Activated naive CD8-positive, alpha-beta T cell treated with anti-CD3 and anti-CD28 coated beads, Interleukin-2, amount 10 ng/mL, durations not matched to agents 7 days and 5 days (primary cell): ENCODE data around the gene TIAM2. TPM values are rescaled to one million over a fixed set of nuclear protein-coding genes. Genes with fewer than 3 reads are reported as not detected.
A peak's percentile ranks its signal among the peaks of the same experiment; 100 is the strongest.
"Not testable (repeated sequence)": the region's sequence is repeated elsewhere in the genome, so short reads cannot be mapped to it uniquely, and the experiment has no call there.

Experiments
- ATAC-seq: fragments of 150-1000 bp; cut with Tn5 transposase; one replicate; pipeline ENCODE4 v1.10.0; 2021; ENCODE audit warnings: low read depth, moderate library complexity
- POLR2A ChIA-PET: fragments of 350-600 bp; sonication (Branson Sonifier 250); formaldehyde crosslinking; loops from one replicate; lab custom pipeline; 2021; ENCODE audit warnings: antibody characterized with exemption; lab: Charles Lee
- DNase-seq: peaks from one replicate; pipeline ENCODE4 v3.0.0; 2021
- H3K27ac Mint-ChIP-seq: one replicate; pipeline ENCODE4 v1.8.0; 2022; ENCODE audit warnings: mild to moderate bottlenecking, mixed read lengths
- H3K27me3 Mint-ChIP-seq: one replicate; pipeline ENCODE4 v1.8.0; 2022; ENCODE audit warnings: mild to moderate bottlenecking, moderate library complexity, mixed read lengths
- H3K36me3 Mint-ChIP-seq: one replicate; pipeline ENCODE4 v1.8.0; 2021; ENCODE audit warnings: mild to moderate bottlenecking, mixed read lengths
- H3K4me1 Mint-ChIP-seq: one replicate; pipeline ENCODE4 v1.8.0; 2021; ENCODE audit warnings: mixed read lengths
- H3K4me3 Mint-ChIP-seq: one replicate; pipeline ENCODE4 v1.8.0; 2022; ENCODE audit warnings: mild to moderate bottlenecking, moderate library complexity, mixed read lengths
- H3K9me3 Mint-ChIP-seq: one replicate; pipeline ENCODE4 v1.8.0; 2021; ENCODE audit warnings: mixed read lengths
- total RNA-seq, 2 experiments: library from RNA; stranded (reverse); gene quantifications; one replicate each; pipeline ENCODE4 v1.2.3, GENCODE V29; 2021

TIAM2 gene
- total RNA-seq: 1 to 10 TPM; 4.8 to 5.2 TPM

- Mint-ChIP-seq H3K36me3 (no peaks in the 10 kb centered on the region), H3K4me1 (peaks cover 2% of the 10 kb centered on the region), H3K4me3 (peak within 1 kb of the TSS; percentile 62), H3K9me3 (no peaks in the 10 kb centered on the region), H3K27me3 (peaks cover 43% of the 10 kb centered on the region), H3K27ac (no peak within 1 kb of the TSS)
- peak; percentile 53 for DNase-seq
- ATAC-seq: peak; percentile 71
- POLR2A ChIA-PET: no interaction called here
These were observed at the start of gene TIAM2 for GRCh38 chr6:154995254-154996015. Gene TIAM2 (plus strand): TSS chr6:154995315. CDS start chr6:155129224, 133,909 bp downstream.

DNA sequence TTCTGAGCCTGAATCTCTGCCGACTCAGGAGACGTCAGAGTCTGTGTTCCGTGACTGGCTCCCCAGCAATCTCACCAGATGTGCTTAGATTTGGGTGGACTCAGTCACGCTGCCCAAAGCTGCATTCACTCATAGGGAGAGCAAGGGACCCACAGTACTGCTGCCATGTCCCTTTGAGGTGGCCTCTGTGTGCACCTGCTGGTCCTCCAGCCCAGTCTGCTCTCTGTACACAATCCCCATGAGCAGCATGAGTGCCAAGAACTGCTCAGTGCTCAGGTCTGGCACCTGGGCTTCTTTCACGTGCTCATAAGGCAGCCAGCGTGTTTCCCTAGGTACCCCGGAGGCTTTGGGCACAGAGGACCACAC lies 44.2 kb upstream of the TIAM2 start:
- no peak overlapping the region for H3K27ac Mint-ChIP-seq
- DNase-seq (no peak), ATAC-seq (peak; percentile 34)
- H3K4me3 Mint-ChIP-seq: no peak overlapping the region
- peaks cover 15% of the 10 kb centered on the region for H3K36me3 Mint-ChIP-seq
- peaks cover 7% of the 10 kb centered on the region for H3K9me3 Mint-ChIP-seq
- POLR2A ChIA-PET: interaction anchor here (0.9 kb wide), 1 partner anchor 46 kb away, joined by 3 read pairs; no protein-coding TSS in a partner anchor
- H3K27me3 Mint-ChIP-seq: no peaks in the 10 kb centered on the region
- H3K4me1 Mint-ChIP-seq: peaks cover 16% of the 10 kb centered on the region

DNA sequence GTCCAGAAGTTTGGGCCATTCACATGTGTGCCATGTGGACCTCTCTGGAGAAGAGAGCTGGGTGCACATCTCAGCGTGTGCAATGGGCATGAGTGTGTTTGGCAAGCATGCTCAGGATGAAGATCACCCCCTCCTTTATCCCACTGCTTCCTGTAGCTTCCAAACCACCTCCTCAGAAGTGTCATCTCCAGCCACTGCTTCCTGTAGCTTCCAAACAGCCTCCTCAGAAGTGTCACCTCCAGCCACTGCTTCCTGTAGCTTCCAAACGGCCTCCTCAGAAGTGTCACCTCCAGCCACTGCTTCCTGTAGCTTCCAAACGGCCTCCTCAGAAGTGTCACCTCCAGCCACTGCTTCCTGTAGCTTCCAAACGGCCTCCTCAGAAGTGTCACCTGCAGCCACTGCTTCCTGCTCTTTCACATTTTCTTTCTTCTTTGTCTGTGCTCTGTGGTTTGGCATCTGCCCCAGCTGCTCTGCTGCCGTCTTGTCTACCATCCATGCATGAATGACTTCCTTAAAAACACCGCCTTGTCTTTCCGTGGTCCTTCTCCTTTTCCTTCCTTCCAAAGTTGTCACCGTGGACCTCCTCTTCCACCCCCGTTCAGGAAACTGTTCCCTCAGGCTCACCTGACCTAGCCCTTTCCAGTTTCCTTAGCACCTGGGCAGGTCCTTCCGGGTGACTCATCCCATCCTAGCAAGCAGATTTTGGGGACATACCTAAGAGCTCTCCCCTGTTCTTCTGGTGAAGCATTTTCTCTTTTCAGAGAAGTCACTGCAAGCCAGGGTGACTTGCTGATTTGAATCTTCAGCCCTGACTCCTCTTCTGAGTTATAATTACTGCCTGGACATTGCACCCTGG lies 43.5 kb upstream of the TIAM2 start:
- no peak for DNase-seq
- no peaks in the 10 kb centered on the region for H3K27me3 Mint-ChIP-seq
- ATAC-seq: peak; percentile 76
- H3K36me3 Mint-ChIP-seq: peaks cover 14% of the 10 kb centered on the region
- peaks cover 6% of the 10 kb centered on the region for H3K9me3 Mint-ChIP-seq
- POLR2A ChIA-PET: interaction anchor here (0.9 kb wide), 1 partner anchor 45 kb away, joined by 3 read pairs; no protein-coding TSS in a partner anchor
- H3K4me1 Mint-ChIP-seq: peaks cover 16% of the 10 kb centered on the region
- H3K4me3 Mint-ChIP-seq: peak overlapping the region; percentile 34
- H3K27ac Mint-ChIP-seq: peak overlapping the region; percentile 74

GRCh38 chr6:154953644-154954043 lies 41.5 kb upstream of the TIAM2 start:
- H3K4me3 Mint-ChIP-seq: no peak overlapping the region
- H3K36me3 Mint-ChIP-seq: peaks cover 14% of the 10 kb centered on the region
- H3K27me3 Mint-ChIP-seq: no peaks in the 10 kb centered on the region
- H3K9me3 Mint-ChIP-seq: peaks cover 5% of the 10 kb centered on the region
- DNase-seq (no peak), ATAC-seq (no peak)
- POLR2A ChIA-PET: no interaction called here
- peaks cover 18% of the 10 kb centered on the region for H3K4me1 Mint-ChIP-seq
- no peak overlapping the region for H3K27ac Mint-ChIP-seq

DNA sequence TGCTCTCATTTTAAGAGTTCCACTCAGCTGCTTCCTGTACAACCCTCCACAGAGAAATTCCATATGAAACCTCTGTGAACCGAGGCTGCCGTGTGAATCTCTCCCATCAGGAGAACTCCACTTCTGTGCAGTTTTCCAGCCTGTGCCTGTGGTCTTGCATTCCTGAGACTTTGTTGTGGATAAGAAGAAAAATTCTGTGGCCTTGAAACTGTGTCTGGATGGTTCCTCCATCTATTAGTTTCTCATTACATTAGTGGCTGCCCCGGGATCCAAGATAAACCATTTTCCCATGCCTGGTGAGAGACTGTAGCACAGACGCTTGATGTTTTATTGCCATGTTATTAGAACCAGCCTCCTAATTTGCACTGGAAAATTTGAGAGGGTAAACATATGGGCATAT lies 40.8 kb upstream of the TIAM2 start:
- DNase-seq: no peak
- POLR2A ChIA-PET: no interaction called here
- no peaks in the 10 kb centered on the region for H3K27me3 Mint-ChIP-seq
- no peak overlapping the region for H3K4me3 Mint-ChIP-seq
- H3K9me3 Mint-ChIP-seq: no peaks in the 10 kb centered on the region
- H3K4me1 Mint-ChIP-seq: peaks cover 19% of the 10 kb centered on the region
- ATAC-seq: no peak
- peaks cover 8% of the 10 kb centered on the region for H3K36me3 Mint-ChIP-seq
- no peak overlapping the region for H3K27ac Mint-ChIP-seq

- ATAC-seq: no peak
- no peaks in the 10 kb centered on the region for H3K27me3 Mint-ChIP-seq
- no peak overlapping the region for H3K4me3 Mint-ChIP-seq
- peaks cover 13% of the 10 kb centered on the region for H3K4me1 Mint-ChIP-seq
- H3K9me3 Mint-ChIP-seq: no peaks in the 10 kb centered on the region
- no peak for DNase-seq
- H3K27ac Mint-ChIP-seq: no peak overlapping the region
- POLR2A ChIA-PET: no interaction called here
- peaks cover 3% of the 10 kb centered on the region for H3K36me3 Mint-ChIP-seq
These were observed 38.2 kb upstream of the TIAM2 start for GRCh38 chr6:154956771-154957522.

DNA sequence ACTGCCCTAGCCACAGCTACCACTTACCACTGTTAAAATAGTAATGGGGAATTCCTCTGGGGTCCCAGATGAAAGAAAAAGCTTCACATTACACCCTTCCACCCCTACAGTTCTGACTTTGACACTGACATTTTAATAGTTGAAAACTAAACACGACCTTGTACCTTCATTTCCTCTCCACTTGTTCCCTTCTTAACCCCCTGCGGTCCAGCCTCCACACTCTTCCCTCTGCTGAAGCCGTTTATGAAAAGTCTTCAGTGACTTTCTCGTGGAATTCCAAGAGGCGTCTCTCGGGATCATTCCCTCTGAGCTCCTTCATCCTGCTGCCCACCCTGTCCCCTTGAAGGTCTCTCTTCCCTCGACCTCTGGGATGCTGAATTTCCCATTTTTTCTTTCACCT lies 36.6 kb upstream of the TIAM2 start:
- ATAC-seq (no peak), DNase-seq (no peak)
- no peaks in the 10 kb centered on the region for H3K36me3 Mint-ChIP-seq
- H3K4me1 Mint-ChIP-seq: peaks cover 4% of the 10 kb centered on the region
- H3K9me3 Mint-ChIP-seq: no peaks in the 10 kb centered on the region
- POLR2A ChIA-PET: no interaction called here
- H3K27me3 Mint-ChIP-seq: no peaks in the 10 kb centered on the region
- H3K27ac Mint-ChIP-seq: no peak overlapping the region
- no peak overlapping the region for H3K4me3 Mint-ChIP-seq

DNA sequence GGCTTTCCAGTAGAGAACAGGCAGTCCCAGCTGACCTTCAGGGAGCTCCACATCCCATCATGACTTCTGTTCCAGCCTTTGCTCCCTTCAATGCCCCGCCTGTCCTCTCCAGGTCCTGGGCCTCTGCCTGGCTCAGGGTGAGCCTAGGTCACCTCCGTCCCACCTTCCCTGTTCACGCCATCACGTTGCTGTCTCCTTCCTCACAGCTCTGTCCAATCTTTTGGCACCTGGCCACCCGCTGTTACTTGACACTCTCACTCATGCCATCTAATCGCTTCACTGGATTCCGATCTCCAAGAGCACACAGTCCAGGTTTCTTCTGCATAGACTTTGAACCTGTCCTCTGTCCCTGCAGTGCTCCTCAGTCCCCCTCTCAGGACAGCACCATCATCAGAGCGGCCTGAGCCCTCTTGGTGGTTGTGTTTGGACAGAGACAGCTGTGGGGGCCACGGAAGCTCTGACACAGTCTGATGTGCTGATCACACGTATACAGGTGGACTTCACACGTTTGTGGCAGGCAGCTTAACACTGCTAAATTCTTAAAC lies 34.7 kb upstream of the TIAM2 start:
- POLR2A ChIA-PET: no interaction called here
- DNase-seq (no peak), ATAC-seq (no peak)
- no peaks in the 10 kb centered on the region for H3K27me3 Mint-ChIP-seq
- H3K4me1 Mint-ChIP-seq: peaks cover 4% of the 10 kb centered on the region
- no peaks in the 10 kb centered on the region for H3K9me3 Mint-ChIP-seq
- no peak overlapping the region for H3K27ac Mint-ChIP-seq
- H3K36me3 Mint-ChIP-seq: no peaks in the 10 kb centered on the region
- no peak overlapping the region for H3K4me3 Mint-ChIP-seq

DNA sequence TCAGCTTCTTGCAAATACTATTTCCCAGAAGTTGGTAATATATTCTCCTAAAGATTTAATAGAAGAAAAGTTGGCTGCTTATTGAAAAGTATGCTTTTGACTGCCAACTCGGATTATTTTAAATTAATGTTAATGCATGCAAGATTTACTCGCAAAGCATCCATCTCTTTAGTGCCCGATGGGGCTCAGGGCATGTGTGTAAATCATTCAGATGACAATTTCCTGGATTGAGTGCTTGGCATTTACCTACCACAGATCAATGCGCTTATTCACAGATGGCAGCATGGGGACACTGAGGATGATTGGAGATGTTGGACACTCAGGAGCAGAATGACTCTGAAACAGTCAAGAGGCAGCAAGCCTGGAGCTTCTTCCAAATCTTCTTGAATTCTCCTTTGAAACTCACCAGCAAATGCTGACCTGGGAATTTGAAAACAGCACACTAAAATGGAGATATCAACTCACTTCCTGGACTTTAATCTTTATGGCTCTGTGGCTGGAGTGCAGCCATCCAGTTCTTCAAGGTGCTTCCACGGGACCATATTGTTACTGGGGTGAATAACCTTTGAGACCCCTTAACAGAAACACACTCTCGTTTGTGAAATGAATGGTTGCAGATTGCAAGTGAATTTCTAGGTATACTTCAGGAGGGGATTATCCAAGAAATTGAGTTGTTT lies 34.1 kb upstream of the TIAM2 start:
- Mint-ChIP-seq H3K27ac (no peak overlapping the region), H3K4me1 (peaks cover 4% of the 10 kb centered on the region), H3K36me3 (no peaks in the 10 kb centered on the region), H3K4me3 (no peak overlapping the region), H3K27me3 (no peaks in the 10 kb centered on the region), H3K9me3 (no peaks in the 10 kb centered on the region)
- DNase-seq (no peak), ATAC-seq (no peak)
- POLR2A ChIA-PET: interaction anchor here (0.7 kb wide), 1 partner anchor 21 kb away, joined by 5 read pairs; no protein-coding TSS in a partner anchor

- POLR2A ChIA-PET: no interaction called here
- ATAC-seq (no peak), DNase-seq (no peak)
- Mint-ChIP-seq H3K27me3 (no peaks in the 10 kb centered on the region), H3K4me3 (no peak overlapping the region), H3K27ac (no peak overlapping the region), H3K4me1 (peaks cover 4% of the 10 kb centered on the region), H3K9me3 (no peaks in the 10 kb centered on the region), H3K36me3 (no peaks in the 10 kb centered on the region)
These were observed 32.4 kb upstream of the TIAM2 start for GRCh38 chr6:154962753-154963152.

DNA sequence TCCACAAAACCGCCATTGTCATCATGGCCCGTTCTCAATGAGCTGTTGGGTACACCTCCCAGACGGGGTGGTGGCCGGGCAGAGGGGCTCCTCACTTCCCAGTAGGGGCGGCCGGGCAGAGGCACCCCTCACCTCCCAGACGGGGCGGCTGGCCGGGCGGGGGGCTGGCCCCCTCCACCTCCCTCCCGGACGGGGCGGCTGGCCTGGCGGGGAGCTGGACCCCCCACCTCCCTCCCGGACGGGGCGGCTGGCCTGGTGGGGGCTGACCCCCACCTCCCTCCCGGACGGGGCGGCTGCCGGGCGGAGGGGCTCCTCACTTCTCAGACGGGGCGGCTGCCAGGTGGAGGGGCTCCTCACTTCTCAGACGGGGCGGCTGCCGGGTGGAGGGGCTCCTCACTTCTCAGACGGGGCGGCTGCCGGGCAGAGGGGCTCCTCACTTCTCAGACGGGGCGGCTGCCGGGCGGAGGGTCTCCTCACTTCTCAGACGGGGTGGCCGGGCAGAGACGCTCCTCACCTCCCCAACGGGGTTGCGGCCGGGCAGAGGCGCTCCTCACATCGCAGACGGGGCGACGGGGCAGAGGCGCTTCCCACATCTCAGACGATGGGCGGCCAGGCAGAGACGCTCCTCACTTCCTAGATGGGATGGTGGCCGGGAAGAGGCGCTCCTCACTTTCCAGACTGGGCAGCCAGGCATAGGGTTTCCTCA lies 28.9 kb upstream of the TIAM2 start:
- H3K27me3 Mint-ChIP-seq, H3K4me3 Mint-ChIP-seq, ATAC-seq, H3K4me1 Mint-ChIP-seq, H3K9me3 Mint-ChIP-seq, DNase-seq, H3K27ac Mint-ChIP-seq, POLR2A ChIA-PET, H3K36me3 Mint-ChIP-seq: not testable (repeated sequence)

DNA sequence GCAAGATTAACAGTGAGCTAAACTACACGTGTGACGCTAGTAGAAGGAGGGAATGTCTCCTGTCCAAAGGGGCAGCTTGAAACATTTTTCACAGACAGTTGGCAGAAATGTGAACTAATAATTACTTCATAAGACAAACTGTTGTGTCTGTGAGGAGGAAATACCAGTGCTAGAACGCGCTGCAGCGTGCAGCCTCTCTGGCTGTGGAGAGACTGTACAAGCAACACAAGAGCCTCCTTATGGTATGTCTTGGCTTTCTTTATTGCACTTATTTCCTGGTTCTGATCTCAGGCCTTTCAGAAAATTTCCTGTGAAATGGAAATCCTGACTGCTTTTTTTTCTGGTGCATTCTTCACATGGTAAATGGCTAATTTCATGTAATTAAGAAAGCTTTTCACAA lies 25.3 kb upstream of the TIAM2 start:
- Mint-ChIP-seq H3K4me1 (no peaks in the 10 kb centered on the region), H3K9me3 (no peaks in the 10 kb centered on the region), H3K27me3 (no peaks in the 10 kb centered on the region), H3K27ac (no peak overlapping the region), H3K36me3 (no peaks in the 10 kb centered on the region), H3K4me3 (no peak overlapping the region)
- ATAC-seq: no peak
- POLR2A ChIA-PET: no interaction called here
- no peak for DNase-seq
